ENCODE measurements around the gene ZNF318. TPM values are rescaled to one million over a fixed set of nuclear protein-coding genes. Genes with fewer than 3 reads are reported as not detected.

The ZNF318 gene
- total and polyA plus RNA-seq, 2 donors (not counting 3 experiments of a cell fraction or from before 2014, with no cell fraction given): 7.1 to 13.6 TPM

GRCh38 chr6:43339168-43339567, 30.3 kb downstream of the ZNF318 start:
- Histone ChIP-seq H2AFZ (ENCODE audit: low read depth, low read length) (no peak overlapping the region), H3K9me1 (replicated peaks; ENCODE audit: control insufficient read depth, extremely low read depth, insufficient read depth, low read length) (no peaks in the 10 kb centered on the region), H3K4me3 (replicated peaks in 1 of 3; ENCODE audit: insufficient read depth in 1 of 3, low read depth in 1 of 3, low read length in 3 of 3) (no peak overlapping the region), H3K9me3 (replicated peaks; ENCODE audit: control insufficient read depth, insufficient read depth, low read length) (no peaks in the 10 kb centered on the region), H4K20me1 (replicated peaks; ENCODE audit: control insufficient read depth, extremely low read depth, insufficient read depth, low read length) (no peaks in the 10 kb centered on the region), H3K4me2 (ENCODE audit: insufficient read depth, low read length) (no peak overlapping the region), H3K4me1 (ENCODE audit: control insufficient read depth, extremely low read depth, insufficient read depth, low read length) (no peaks in the 10 kb centered on the region), H3K79me2 (ENCODE audit: control insufficient read depth, insufficient read depth, low read length) (no peaks in the 10 kb centered on the region), H3K9ac (replicated peaks; ENCODE audit: extremely low read depth, insufficient read depth, low read length) (no peak overlapping the region), H3K27me3 (ENCODE audit: control insufficient read depth in 2 of 2, insufficient read depth in 2 of 2, low read length in 2 of 2) (no peaks in the 10 kb centered on the region), H3K36me3 (ENCODE audit: control insufficient read depth in 2 of 2, extremely low read depth in 1 of 2, insufficient read depth in 2 of 2, low read length in 2 of 2) (peaks cover 0 to 22% of the 10 kb centered on the region in 2 experiments), H3K27ac (ENCODE audit: insufficient read depth, low read depth, low read length) (no peak overlapping the region)
- dilution Hi-C loops (cut with MboI; ENCODE audit: extremely low pct_ligation_motif_present, low sequenced_read_pairs): no loop called here
- ChIA-PET POLR2A (no interaction called here), CTCF (interaction anchor here (1.4 to 1.7 kb wide), 3 partner anchors 9 to 110 kb away, joined by 3 to 5 read pairs (median 3); partner anchors contain the start of gene DNPH1)
- no peak for DNase-seq (ENCODE audit: low read depth, low spot score)
- BruUV-seq (replicated peaks): no TSS peak
- intact Hi-C loops (cut with micrococcal nuclease): no loop called here
- no peak for FAIRE-seq
- TF ChIP-seq MYC (IDR thresholded peaks at IDR 0.05; ENCODE audit: low read depth, low read length) (no peak), CTCF (IDR thresholded peaks at IDR 0.05; ENCODE audit: extremely low read depth in 1 of 2, insufficient read depth in 1 of 2, low read depth in 1 of 2, low read length in 2 of 2) (no peak), JUN (IDR thresholded peaks at IDR 0.05; ENCODE audit: borderline replicate concordance, insufficient read depth, insufficient read length, low read depth) (no peak), EZH2 (IDR thresholded peaks at IDR 0.05; ENCODE audit: borderline replicate concordance, low read depth, low read length, severe bottlenecking) (no peak), POLR2AphosphoS5 (IDR thresholded peaks at IDR 0.05; ENCODE audit: insufficient read depth, low read depth, low read length) (no peak), MAX (IDR thresholded peaks at IDR 0.05; ENCODE audit: insufficient read depth, insufficient read length) (no peak), FOS (IDR thresholded peaks at IDR 0.05; ENCODE audit: borderline replicate concordance, insufficient read depth, low read length) (no peak), GATA2 (IDR thresholded peaks at IDR 0.05; ENCODE audit: insufficient read depth, insufficient read length, low read depth, low read length) (no peak), POLR2A (IDR thresholded peaks at IDR 0.05; ENCODE audit: low read depth, low read length) (no peak)
